HG02970 (cell line): ENCODE measurements around the gene HK1.

ENCODE experiments used
- ATAC-seq: cut with Tn5 transposase; IDR thresholded peaks from one replicate; pipeline ENCODE4 v1.9.1; 2021; ENCODE audit warnings: mild to moderate bottlenecking, moderate library complexity, moderate number of reproducible peaks; ENCODE audit not compliant: unreplicated experiment, low FRiP score

The HK1 gene

GRCh38 chr10:69394020-69394419 lies 115.7 kb downstream of the HK1 start:
- ATAC-seq: no peak

GRCh38 chr10:69397972-69398371 lies 119.7 kb downstream of the HK1 start:
- no peak for ATAC-seq

- ATAC-seq: no peak
Measured at GRCh38 chr10:69398466-69398865, 120.2 kb downstream of the HK1 start.

- no peak for ATAC-seq
Measured at GRCh38 chr10:69400936-69401335, 122.6 kb downstream of the HK1 start.

GRCh38 chr10:69401416-69401815 lies 123.1 kb downstream of the HK1 start:
- no peak for ATAC-seq

GRCh38 chr10:69402386-69402785 lies 124.1 kb downstream of the HK1 start:
- no peak for ATAC-seq

- no peak for ATAC-seq
Measured at GRCh38 chr10:69403066-69403465, 124.8 kb downstream of the HK1 start.

- no peak for ATAC-seq
Measured at GRCh38 chr10:69403519-69403918, 125.2 kb downstream of the HK1 start.

GRCh38 chr10:69404786-69405185 lies 126.5 kb downstream of the HK1 start:
- no peak for ATAC-seq

GRCh38 chr10:69405221-69405620 lies 126.9 kb downstream of the HK1 start:
- no peak for ATAC-seq

- ATAC-seq: no peak
Measured at GRCh38 chr10:69406302-69406811, 128.1 kb downstream of the HK1 start.

GRCh38 chr10:69406816-69407580 lies 128.7 kb downstream of the HK1 start:
- ATAC-seq: no peak

- ATAC-seq: no peak
Measured at GRCh38 chr10:69407621-69408301, 129.5 kb downstream of the HK1 start.

- peak; percentile 76 for ATAC-seq
Measured at GRCh38 chr10:69408318-69409175, 130.3 kb downstream of the HK1 start.

- ATAC-seq: no peak
Measured at GRCh38 chr10:69409176-69409495, 130.8 kb downstream of the HK1 start.

GRCh38 chr10:69409968-69410367 lies 131.7 kb downstream of the HK1 start:
- no peak for ATAC-seq

GRCh38 chr10:69410487-69410886 lies 132.2 kb downstream of the HK1 start:
- no peak for ATAC-seq

GRCh38 chr10:69411476-69411875 lies 133.2 kb downstream of the HK1 start:
- ATAC-seq: no peak

- no peak for ATAC-seq
Measured at GRCh38 chr10:69412232-69412790, 134.0 kb downstream of the HK1 start.

GRCh38 chr10:69413221-69413865 lies 135.0 kb downstream of the HK1 start:
- no peak for ATAC-seq
